GM18907 (cell line): Measurements from ENCODE around the gene RFX4.

ENCODE experiments used
- ATAC-seq: cut with Tn5 transposase; IDR thresholded peaks from one replicate; pipeline ENCODE4 v1.9.1; 2021; ENCODE audit warnings: mild to moderate bottlenecking, moderate library complexity; ENCODE audit not compliant: unreplicated experiment

Gene RFX4

GRCh38 chr12:106645465-106646330, 62.9 kb downstream of the RFX4 start:
- no peak for ATAC-seq

- no peak for ATAC-seq
Observed at GRCh38 chr12:106646472-106646871, 63.7 kb downstream of the RFX4 start.

GRCh38 chr12:106647793-106648514, 65.2 kb downstream of the RFX4 start:
- ATAC-seq, result no peak

DNA sequence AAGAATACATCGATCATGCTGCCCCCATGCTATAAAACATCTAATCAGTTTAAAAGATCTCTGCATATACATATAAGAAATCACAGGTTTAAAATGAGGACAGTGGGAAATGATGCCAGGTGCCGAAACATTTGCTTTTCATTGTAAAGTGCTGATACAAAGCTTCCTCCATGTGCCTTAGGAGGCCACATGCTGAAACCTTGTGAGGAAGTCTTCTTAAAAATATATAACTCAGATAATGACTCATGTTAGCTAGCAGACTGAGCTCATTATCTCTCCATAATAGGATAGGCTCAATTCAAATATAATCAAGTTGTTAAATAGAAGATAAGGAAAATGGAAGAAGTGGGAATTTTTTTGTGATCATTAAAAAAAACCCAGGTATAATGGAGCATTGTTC, 65.9 kb downstream of the RFX4 start:
- no peak for ATAC-seq

- no peak for ATAC-seq
Observed at GRCh38 chr12:106651552-106651951, 68.7 kb downstream of the RFX4 start.

DNA sequence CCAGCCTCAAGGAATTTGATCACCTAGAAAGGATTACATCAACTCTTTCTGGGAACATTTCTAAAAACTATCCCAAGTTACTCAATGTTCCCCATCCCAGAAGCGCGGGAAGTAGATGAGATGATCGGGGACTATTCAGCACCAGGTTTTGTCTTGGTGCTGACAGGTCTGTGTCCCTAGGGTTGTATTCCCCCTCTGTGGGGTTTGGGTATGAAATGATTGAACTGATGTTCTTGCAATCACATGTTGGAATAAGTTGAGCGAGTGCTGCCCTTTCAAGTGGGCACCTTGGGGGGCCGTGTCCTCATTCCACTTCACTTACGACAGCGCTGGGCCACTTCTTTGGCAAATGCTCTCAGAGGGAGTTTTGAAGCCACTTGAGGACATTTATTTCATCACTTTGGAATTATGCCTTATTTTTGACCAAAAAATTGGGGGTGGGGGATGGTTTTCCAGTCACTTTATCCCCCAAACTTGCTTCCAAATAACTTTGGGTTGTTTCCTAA, 69.8 kb downstream of the RFX4 start:
- no peak for ATAC-seq

GRCh38 chr12:106655577-106655976, 72.8 kb downstream of the RFX4 start:
- no peak for ATAC-seq

DNA sequence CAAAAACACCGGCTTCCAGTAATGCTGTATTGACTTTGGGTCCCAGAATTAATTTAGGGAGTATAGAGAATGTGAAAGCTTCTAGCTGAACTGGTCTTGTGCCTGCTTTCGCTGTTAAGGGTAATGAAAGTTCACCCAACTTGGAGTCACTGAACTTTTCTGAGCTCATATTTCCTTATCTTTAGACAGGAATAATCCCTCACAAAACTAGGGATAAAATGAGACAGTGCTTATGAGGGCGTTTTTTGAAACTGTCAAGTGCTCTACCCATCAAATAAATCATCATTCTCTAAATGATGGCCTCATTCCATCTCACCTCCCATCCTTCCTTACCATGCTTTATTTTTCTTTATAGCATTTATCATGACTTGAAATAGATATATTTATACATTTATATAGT, 74.7 kb downstream of the RFX4 start:
- no peak for ATAC-seq

DNA sequence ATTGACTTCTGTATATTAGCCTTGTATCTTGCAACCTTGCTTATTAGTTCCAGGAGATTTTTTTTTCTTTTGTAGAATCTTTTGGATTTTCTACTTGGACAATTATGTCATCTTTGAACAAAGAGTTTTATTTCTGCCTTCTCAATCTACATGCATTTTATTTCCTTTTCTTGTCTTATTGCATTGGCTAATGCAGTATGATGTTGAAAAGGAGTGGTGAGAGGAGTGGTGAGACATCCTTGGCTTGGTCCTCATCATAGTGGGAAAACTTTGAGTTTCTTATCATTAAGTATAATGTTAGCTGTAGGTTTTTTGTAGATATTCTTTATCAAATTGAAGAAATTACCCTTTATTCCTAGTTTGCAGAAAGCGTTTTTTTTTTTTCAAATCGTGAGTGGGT, 80.6 kb downstream of the RFX4 start:
- ATAC-seq, result no peak

GRCh38 chr12:106669216-106669615, 86.4 kb downstream of the RFX4 start:
- ATAC-seq, result no peak

- no peak for ATAC-seq
Observed at GRCh38 chr12:106670131-106670530, 87.3 kb downstream of the RFX4 start.

GRCh38 chr12:106671840-106672239, 89.0 kb downstream of the RFX4 start:
- ATAC-seq, result no peak

GRCh38 chr12:106672314-106673025, 89.7 kb downstream of the RFX4 start:
- no peak for ATAC-seq

- ATAC-seq, result no peak
Observed at GRCh38 chr12:106673141-106673540, 90.3 kb downstream of the RFX4 start.

GRCh38 chr12:106675651-106676435, 93.0 kb downstream of the RFX4 start:
- ATAC-seq, result no peak

GRCh38 chr12:106679574-106679973, 96.8 kb downstream of the RFX4 start:
- ATAC-seq, result no peak

DNA sequence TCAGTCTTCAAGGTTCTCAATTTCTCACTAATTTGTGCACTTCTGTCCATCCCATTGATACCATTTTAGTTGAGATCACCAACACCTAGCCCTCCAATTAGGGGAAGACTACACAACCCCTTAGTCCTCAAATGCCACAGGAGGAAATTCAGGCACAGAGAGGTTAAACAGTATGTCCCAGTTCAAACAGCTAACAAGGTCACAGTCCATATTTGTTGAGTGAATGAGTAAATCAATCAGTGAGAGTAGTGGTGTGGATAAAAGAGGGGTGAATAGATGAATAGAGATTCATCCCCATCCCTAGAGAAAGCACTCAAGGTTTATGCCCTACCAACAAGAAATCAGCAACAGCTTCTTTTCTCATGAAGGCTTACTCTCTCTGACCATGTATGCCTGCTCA, 97.5 kb downstream of the RFX4 start:
- no peak for ATAC-seq

DNA sequence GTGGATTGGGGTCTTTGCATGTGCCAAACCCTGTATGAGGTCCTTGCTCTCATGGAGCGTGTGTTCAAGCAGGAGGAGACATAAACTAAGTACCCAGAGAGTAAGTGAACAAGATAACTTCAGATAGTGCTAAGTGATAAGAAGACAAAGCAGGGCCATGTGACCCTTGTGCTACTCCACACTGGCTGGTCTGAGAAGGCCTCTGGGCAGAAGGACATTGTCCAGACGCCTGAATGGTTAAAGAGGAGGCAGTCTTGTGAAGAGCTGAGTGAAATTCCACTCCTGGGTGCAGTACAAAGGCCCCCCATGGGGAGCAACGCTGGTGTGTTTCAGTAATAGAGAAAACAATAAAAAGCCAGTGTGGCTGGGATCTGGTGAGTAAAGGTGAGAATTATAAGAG, 98.4 kb downstream of the RFX4 start:
- no peak for ATAC-seq

GRCh38 chr12:106682594-106683234, 99.9 kb downstream of the RFX4 start:
- no peak for ATAC-seq

DNA sequence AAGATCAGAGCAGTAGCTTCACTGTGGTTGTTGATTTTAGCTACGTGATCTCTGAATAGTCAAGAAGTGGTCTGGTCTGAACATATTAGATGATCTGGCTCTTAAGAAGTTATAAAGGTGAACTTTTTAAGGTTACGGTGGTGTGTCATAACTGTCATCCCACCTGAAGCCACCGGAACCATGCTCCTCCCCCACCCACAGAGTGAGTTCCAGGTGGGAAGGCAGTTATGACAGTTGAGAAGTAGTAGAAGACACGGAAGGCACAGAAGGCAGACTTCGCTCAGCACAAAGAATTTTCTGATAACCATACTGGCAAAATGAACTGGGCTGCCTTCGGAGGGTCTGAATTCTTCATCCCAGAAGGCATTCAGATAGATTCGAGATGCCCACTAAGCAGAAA, 101.7 kb downstream of the RFX4 start:
- no peak for ATAC-seq
